COLO668 (cell line): ENCODE results near the gene JAKMIP2.
"Not testable (repeated sequence)": the region's sequence is repeated elsewhere in the genome, so short reads cannot be mapped to it uniquely, and the experiment has no call there.

Experiments
- DNase-seq: peaks from one replicate; lab custom pipeline; 2025; ENCODE audit not compliant: unreplicated experiment; lab: John Stamatoyannopoulos, UW

The JAKMIP2 gene

DNA sequence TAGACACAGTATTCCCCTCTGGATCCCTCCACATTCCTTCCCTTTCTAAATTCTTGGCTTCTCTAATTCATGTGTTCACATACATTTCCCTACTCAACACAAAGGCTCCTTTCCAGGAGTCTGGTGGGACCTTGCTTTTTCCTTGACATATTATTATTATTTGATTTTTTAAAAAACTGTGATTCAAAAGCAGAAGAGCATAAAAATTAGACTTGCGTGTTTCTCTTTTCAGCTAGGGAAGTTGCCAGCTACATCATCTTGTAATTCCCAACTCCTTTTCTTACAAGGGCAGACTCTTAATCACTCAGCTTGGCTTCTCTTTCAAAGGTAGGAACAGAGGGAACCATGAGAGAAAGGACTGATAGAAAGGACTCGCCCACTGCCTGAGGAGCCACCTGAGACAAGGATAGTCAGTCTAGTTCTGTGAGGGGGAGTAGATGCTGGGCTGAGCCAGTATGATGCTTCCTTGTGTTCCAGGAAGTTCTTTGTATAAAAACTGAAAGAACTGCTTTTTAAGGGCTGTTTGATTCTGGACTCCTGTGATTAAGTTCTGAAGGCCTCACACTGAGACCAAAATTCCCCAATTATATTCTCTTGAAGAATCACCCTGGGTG, 221.7 kb downstream of the JAKMIP2 start:
- DNase-seq: no peak

GRCh38 chr5:147559749-147560148, 222.8 kb downstream of the JAKMIP2 start:
- no peak for DNase-seq

DNA sequence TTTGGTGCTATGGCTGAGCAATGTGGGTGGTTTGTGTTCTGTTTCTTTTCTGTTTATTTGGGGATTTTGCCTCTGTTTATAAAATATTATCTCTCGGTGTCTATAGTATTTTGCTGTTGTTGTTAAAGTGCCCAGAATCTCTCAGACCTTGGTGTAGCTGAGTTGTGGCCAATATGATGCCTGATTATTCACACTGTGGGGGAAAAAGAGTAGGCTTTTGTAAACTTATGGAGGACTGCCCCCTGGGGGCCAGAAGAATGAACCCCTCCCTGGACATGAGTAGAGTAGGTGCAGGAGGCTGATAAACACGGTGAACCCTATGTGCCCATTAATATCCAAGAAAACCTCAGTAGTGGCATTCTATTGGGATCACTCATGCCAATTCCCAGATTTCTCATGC, 223.7 kb downstream of the JAKMIP2 start:
- peak; percentile 50 for DNase-seq

DNA sequence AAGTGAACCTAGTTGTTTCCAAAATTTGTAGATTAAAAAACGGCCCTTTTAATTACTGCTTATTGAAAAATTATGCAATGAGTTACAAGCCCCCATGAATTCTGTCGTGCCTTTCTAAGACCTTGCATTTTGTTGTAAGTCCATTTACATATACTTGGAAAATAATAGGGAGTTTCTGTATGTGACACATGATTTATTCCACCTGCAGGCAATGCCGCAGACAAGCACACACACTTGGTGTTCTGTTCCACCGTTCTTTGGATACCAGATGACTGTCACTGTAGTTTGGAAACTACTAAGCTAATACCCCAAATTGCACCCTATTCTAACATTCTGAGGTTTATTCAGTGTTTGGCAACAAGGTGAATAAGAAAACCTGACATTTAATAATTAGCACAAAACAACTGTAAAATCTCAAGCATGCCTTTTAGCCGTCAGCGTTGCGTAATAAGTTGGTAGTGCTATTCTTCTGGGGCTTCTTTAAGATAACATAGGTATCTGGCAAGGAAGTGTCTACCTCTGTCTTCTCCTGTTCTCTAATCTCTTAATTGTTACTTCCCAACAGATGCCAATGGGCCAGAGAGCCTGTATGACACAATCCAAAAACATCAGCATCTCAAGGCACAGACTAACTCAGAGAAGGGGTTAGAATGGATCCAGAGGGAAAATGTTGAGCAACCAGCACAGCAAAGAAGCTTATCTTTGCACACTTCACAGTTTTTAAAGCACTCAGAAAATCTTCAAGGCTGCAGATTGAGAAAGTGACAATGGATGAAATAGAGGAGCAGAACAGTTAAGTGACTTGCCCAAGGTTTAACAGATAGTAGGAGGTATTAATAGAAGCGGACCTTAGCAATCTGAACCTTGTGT, 224.4 kb downstream of the JAKMIP2 start:
- no peak for DNase-seq

DNA sequence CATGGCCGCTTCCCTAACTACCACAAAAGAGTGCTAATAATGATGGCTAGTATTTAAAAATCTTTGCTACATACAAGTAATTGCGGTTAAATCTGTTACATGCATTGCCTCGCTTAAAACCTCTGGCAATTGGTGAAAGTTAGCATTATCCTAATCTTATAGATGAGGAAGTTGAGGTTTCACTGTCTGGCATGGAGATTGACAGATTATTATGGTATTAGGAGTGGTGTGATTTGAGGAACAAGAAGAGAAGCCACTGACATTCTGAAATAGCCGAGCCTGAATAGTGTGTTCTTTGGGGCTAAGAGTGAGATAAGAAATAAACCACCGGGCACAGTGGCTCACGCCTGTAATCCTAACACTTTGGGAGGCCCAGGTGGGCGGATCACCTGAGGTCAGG, 227.4 kb downstream of the JAKMIP2 start:
- no peak for DNase-seq

DNA sequence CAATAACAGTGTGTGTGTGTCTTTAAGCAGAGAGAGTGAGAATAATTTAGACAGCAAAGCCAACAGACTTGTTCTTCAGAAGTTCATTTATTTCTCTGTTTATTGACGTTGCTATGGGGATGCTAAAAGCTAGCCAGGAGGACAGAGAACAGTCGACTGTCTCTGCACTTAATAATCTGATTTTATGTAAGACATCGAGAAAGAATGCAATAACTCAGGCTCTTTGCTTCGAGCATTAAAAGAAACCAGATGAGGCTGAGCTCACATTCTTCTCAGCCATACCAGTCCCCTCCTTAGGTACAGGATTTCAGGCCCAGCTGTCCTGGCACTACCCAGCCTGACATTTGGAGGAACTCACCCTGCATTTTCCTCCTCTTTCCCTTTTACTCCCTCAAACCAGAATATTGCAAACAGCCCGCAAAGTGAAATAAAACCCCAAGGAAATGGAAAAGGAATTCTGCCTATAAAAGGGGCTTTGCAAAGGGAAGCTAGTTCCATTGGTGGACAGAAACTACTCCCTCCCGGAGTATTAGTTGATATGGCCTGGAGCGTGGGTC, 228.2 kb downstream of the JAKMIP2 start:
- no peak for DNase-seq

- DNase-seq: not testable (repeated sequence)
Observed at GRCh38 chr5:147553817-147554216, 228.7 kb downstream of the JAKMIP2 start.

GRCh38 chr5:147552897-147553296, 229.6 kb downstream of the JAKMIP2 start:
- DNase-seq: no peak

DNA sequence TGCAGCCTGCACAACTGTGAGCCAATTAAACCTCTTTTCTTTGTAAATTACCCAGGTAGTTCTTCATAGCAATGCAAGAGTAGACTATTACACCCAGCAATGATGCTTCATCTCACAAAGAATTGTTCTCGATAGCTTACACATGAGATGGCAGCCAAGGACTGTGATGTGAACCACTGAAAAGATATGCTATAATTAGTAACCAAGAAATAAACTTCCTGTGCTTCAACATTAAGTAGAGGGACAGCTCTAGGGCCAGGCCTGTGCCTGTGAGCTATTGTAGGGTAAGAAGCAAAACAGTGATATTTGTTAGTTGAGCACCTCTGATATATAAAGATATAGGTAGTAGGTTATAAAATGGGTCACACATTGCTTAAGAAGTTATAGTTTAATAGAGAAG, 230.9 kb downstream of the JAKMIP2 start:
- DNase-seq: no peak

DNA sequence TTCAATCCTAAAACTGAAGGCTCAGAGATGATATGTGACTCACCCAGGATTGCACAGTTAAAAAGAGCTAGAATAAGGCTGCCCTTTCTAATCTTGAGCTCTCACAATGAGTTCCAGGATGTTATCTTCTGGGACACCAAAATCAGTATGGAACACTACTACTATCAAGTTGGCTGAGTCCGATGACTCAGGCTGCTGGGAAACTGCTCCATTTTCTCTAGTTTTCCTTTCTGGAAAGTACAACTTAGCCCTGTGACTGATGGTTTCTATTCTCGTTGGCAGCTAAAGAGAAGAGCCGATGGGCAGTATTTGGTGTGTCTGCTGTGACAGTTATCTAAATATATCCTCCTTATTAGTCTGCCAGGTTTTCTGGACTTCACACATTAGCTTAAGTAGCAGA, 234.8 kb downstream of the JAKMIP2 start:
- no peak for DNase-seq

GRCh38 chr5:147544556-147544955, 238.0 kb downstream of the JAKMIP2 start:
- DNase-seq: no peak

- no peak for DNase-seq
Observed at GRCh38 chr5:147539053-147539452, 243.5 kb downstream of the JAKMIP2 start.

DNA sequence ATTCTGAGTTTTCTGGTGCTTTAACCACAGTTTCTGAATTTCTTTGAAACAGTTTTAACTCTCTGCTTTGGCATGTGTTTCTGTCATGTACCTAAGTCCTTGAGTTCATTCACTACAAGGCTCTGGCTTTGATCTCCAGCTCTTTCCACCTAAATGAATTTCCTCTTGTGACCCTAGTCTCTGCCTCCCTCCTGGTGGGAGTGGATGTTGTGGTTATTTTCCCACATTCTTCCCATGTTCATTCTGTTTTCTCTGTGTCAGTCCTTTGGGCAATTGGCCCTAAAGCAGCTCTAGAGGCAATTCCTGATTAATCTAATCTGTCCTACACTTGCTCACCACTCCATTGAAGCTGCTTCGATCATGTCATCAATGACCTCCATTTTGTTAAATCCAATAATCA, 244.3 kb downstream of the JAKMIP2 start:
- DNase-seq: no peak
